NCI-H774 (cell line): ENCODE data around the gene ADGRD1.
A peak's percentile ranks its signal among the peaks of the same experiment; 100 is the strongest.
"Not testable (repeated sequence)": the region's sequence is repeated elsewhere in the genome, so short reads cannot be mapped to it uniquely, and the experiment has no call there.

ENCODE experiments used
- DNase-seq: peaks from one replicate; lab custom pipeline; 2025; lab: John Stamatoyannopoulos, UW

Gene ADGRD1

DNA sequence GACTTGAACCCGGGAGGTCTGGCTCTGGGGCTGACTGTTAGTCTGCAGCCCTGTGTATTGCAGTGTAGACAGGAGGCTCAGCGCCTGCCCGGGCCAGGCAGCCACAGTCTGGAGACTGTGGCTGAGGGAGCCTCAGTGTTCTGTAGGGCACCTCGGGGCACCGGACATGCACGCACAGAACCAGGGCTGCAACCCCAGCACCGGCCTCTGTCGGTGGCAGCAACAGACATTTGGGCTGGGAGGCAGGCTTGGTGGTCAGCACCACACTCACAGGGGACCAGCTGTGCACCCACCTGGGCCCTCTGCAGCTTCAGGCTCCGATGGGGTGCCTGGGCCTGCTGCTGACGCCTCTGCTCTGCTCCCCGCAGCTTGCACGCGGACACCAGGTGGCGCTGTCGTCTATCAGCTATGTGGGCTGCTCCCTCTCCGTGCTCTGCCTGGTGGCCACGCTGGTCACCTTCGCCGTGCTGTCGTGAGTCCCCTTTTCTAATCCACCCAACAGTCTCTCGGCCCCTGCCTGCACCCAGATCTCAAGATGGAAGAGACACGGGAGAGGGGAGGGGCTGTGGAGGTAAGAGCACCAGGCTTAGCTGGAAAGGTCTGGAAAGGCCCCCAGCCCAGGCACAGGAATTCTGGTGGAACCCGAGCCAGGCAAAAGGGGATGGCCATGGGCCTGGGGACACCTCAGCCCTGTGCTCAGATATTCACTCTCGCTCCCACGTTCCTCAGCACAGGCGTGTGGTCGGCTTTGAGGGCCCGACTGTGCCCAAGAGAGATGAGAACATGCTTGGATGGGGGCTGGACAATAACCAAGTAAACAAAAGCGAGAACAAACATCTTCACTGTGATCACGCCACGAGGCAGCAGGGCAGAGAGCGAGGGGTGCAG, 151.0 kb downstream of the ADGRD1 start:
- peak; percentile 59 for DNase-seq

DNA sequence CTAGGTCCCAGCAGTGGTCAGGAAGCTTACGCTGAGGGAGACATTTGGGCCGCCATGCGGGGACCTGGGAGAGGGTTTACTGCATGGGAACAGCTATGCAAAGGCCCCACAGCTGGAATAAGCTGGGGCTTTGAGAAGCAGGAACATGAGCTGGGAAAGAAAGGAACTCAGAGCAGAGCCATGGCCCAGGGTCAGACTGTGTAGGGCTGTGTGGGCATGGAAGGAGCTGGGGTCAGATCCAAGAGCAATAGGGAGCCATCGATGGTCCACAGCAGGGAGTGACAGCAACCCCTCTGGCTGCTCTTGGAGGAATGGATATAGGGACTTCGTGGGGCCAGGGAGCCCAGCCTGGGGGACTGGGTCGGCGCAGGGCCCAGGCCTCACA, 151.6 kb downstream of the ADGRD1 start:
- DNase-seq: no peak

DNA sequence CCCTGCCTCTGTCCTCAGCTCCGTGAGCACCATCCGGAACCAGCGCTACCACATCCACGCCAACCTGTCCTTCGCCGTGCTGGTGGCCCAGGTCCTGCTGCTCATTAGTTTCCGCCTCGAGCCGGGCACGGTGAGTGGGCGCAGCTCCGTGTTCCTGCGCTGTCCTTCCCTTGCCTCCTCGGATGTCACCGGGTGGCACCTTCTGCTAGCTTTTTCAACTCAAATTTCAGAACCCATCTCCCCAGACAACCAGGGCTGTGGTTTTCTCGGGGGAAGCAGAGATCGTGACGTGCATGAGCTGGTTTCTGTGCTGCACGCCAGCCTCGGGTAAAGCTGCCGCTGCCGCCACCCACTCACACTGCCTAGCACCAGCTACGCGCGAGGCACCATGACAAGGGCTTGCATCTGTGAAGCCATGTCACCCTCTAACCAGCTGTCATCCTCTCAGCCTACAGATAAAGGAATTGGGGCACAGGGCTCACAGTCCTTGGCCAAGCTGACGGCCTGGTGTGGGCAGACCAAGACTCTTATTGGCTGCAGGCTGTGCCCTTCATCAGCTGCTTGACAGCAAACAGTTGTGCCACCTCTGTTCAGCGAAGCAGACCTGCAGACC, 152.1 kb downstream of the ADGRD1 start:
- DNase-seq: no peak

DNA sequence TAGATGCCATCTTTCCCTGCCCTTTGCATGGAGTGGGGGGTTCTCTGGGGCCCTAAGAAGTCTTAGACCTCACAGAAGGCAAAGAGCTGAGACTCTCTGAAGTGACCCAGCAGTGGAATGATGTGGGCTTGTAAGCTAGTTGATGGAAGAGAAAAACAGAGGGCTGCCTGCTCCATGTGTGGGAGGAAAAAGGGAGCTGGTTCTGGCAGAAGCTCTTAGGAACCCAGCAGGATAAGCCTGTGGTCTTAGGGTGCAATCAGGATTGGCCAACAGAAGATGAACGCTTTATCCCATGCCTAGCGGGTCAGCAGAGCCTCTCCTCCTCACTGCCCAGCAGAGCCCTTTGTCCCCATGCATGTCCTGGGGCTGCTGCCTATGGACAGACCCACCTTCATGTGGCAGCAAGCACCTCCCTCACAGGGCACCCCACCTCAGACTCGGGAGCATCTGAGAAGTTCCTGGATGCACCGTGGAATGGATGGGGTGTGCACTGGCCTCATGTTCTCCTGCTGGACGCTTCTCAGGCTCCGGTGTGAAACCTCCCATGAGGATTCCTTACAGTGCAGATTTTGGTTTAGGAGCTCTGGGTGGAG, 152.7 kb downstream of the ADGRD1 start:
- no peak for DNase-seq

DNA sequence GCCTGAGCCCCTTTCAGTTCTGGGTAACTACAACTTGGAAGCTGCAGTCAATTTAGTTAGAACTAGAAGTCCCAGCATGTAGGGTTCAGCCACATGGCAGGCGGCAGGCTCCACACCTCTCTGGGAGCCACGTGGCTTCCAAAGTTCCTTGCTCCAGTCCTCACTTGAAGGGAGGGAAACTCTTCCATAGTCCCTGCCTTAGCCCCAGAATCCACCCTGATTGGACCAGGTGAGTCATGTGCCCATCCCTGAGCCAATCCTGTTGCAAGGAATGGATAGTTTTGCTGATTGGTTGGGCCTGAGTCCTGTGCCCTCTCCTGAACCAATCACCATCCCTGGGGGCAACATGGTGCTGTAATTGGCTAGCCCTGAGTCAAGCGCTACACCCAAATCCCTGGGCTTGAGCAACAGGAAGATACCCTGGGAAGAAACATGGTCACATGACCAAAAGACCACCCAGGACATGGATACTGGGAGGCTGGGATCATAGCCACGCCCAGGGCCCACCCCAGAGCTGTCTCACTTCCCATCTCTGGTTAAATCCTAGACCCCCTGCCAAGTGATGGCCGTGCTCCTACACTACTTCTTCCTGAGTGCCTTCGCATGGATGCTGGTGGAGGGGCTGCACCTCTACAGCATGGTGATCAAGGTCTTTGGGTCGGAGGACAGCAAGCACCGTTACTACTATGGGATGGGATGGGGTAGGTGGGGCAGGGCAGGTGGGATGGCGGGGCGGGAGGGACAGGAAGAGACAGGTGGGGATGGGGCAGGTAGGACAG, 154.7 kb downstream of the ADGRD1 start:
- no peak for DNase-seq

DNA sequence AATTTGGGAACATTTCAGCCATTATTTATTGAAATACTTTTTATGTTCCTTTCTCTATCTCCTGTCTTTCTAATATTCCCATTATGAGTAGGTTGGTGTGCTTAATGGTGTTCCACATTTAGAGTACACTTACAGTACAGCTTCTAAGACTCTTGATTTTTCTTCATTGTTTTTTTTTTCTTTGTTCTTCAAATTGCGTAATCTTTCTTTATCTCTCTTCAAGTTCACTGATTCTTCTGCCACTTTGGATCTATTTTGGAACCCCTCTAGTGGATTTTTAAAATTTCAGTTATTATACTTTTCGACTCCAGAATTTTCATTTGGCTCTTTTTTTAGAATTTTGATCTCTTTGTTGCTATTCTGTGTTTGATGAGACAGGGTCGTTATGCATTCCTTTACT, 157.7 kb downstream of the ADGRD1 start:
- no peak for DNase-seq

DNA sequence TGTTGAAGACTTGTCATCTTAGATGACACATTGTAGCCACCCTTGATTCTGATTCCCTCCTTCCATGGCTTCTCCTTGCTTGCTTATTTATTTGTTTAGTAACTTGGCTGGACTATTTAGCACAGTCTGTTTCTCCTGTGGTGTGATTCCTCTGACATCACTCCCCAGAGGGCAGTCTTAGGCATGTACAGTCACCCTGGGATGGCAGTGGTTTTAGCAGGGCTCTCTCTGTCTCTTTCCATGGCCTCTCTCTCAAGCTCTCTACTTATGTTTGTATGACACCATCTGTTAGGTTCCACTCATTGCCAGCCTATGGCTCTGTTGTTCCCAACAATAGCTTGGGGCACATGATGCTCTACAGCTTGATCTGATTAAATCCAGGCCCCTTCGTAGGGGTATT, 158.3 kb downstream of the ADGRD1 start:
- DNase-seq: no peak

DNA sequence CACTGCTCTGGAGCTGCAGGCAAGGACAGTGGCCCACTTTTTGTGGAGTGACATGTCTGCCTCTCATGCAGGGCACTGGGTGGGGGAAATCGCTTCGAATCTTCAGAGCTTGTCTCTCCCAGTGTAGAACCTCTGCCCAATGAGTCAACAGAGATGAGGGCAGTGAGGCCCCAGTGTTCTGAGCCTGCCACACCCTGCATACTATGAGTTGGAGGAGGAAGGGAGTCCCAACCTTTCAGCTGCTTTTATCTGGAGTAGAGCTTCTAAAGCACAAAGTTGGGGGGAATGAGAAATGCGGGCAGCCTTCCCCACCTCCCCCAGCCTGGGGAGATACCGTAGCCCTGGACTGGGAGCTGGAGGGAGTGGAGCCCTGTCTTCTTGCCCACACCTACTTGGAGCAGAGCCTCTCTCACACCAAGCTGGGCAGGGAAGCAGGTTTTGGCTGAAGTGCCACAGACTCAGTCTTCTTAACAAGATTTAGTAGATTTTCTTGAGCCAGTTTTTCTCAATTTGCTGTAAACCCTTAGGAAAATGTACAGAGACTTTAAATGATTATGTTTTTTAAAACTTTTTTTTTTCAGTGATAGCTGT, 159.1 kb downstream of the ADGRD1 start:
- no peak for DNase-seq

DNA sequence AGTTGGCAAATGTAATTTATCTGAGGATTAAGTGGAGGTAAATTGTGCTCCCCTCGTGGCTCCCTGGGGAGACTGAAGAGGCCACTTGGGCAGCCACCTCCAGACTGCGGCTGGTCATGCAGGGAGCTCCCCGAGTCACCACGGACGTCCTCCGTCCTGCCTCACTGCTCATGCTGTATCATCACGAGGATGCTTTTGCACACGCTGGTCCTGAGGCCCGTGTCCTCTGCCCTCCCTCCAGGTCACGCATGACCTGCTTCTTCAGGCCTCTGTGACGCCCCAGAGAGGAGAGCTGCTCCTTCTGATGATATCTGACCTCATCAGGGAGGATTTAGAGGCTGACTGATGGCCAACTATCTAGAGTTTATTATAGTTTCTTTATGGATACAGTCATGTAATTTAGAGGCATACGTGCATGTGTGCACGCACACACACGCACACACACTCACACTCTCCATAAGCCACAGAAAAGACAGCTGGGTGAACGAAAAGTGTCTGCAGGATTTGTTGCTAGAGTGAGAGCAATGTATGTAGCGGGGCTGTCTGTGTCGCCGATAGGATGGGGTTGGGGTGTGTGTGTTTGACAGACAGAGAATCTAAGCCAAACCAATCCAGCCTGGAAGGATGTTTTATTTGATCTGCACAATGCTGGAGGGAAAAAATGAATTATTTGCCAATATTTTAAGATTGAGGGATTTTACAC, 160.0 kb downstream of the ADGRD1 start:
- no peak for DNase-seq

DNA sequence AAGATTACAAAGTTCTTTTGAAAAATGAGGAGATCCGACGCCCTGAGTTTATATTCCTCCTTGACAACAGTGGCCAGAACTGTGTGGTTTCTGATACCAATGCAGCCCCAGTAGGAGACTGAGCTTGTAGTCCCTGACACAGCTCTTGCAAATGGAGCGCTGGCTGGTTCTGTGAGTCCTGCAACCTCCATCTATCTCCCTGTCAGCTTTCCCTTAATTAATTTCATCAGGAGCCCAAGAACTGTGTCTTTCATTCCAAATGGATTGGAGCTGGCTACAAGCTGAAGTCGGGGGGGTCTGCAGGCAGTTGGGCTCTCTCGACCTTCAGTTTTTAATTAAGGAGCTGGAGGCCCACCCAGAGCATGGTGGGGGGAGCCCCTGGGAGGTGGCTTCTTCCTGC, 160.6 kb downstream of the ADGRD1 start:
- DNase-seq: no peak

DNA sequence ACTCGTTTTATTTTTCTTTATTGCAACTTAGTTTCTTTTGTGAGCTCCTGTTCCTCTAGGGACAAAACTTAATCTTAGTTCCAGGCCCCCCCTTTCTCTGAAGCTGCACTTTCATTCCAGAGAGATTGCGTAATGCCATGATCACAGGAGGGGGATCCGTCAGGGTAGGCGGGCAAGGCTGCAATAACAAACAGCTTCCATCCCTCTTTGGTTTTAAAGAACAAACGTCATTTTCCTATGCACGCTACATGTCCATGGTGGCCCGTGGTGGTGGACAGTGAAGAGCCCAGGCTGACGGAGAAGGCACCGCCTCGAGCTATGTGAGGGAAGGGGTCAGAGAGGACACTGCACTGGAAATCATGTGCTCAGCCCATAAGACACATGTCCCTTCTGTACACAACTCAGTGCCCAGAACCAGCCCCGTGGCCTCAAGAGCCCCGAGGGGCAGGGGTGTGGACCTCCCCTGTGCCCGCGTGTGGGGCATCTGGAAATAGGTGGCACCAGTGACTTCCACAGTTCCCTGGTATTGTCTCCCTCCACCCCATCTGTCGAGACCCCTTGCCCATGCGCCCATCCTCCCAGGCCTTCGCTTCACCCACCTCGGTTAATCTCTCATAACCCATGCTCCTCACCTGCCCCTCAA, 161.4 kb downstream of the ADGRD1 start:
- no peak for DNase-seq

DNA sequence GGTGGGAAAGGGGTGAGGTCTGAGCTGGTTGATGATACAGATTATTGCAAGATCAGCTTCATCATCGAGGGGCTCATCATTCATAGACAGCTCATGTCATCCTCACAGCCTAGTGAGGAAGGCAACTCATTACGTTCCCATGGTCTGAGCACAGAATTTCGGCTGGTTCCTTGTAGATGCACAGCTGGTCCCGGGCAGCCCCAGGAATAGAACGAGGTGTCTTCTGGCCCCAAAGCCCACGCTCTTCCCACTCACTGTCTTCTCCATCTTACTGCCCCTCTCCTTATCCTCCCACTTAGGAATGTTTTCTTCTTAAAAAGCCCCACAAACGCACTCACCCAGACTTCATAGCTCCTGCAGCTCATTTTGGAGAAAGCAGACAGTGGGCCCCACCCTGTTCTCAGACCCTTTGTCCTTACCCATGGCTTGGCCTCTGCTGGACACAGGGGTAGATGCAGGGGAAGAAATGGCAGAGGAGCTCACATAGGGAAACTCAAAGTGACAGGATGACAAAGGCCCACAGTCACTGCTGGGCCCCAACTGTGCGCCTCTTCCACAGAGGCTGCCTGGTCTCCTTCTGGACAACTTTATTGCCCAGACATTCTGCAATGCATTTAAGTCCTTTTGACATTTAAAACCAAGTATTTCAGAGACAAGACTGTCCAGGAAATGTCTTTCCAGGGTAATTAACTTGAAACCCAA, 162.2 kb downstream of the ADGRD1 start:
- no peak for DNase-seq

DNA sequence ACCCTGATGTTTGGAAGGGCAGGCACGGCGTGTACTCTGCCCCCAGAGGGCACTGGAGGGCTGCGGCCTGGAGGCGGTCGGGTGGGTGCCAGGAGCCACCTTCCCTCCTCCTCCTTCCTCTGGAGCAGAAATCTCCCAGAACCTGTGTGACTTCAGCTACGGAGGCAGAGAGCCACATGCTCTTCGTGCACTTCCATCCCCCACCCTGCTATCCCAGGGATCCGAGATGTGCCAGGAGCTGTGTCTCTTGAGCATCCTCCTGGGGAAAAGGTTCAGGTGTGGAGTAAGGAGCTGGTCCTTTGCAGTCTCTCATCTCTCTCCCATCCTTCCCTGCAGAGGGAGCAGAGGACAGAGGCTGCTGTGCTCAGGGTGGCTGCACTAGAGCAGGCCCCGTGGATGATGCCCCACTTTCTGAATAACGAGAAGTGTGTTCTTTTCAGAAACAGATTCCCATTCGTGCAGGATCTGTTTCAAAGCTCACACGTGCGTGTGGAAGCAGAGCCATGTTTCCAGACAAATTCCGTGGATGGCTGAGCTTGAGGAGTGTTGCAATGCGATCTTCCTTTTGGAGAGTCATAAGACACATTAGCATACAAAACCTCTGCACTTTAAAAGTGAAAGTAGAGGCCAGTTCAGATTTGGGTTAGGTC, 162.9 kb downstream of the ADGRD1 start:
- DNase-seq: no peak

DNA sequence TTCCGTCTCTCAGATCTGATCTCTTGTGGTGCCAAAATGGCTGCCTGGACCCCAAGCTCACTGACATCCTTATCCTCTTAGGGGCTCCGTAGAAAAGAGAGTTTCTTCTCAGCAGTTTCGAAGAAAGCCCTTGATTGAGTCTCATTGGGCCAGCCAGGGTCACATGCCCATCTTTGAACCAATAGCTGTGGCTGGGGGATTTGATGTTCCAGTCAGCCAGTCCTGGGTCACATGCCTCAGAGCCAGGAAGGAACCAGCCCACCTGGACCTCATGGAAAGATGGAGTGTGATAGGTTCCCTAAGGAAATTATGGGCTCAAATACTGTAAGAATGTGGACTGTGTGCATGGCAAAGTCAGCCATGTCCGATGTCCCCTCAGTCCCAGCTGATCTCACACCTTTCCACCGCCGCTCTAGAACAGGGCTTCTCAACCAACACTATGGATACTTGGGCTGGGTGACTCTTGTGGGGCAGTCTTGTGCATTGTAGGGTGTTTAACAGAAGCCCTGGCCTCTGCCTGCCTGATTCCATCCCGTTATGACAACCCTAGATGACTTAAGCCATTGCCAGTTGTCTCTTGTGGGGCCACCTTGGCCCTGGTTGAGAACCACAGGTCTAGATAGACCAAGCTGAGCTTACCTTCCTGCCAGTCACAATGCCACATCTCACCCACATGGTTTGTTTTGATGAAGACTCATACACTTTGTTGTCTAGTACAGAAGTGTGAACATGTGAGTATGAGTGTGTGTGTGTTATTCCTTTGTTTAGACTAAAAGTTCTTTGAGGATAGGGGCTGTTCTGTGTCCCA, 163.9 kb downstream of the ADGRD1 start:
- no peak for DNase-seq

DNA sequence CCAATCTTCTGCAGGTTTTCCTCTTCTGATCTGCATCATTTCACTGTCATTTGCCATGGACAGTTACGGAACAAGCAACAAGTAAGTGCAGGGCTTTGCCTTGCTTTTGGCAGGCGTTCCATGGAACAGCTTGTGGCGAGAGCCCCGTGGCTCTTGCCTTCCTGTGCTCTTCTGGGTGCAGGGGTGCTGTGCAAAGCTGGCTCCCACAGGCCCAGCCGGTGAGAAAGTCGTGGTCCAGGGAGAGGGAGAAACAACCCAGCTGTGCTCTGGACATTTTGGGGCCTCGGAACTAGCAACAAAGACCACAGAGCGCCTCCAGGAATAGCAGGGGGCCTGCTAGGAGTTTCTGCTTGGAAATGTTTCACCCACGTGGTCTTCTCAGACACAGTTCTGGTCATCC, 164.7 kb downstream of the ADGRD1 start:
- DNase-seq: no peak

DNA sequence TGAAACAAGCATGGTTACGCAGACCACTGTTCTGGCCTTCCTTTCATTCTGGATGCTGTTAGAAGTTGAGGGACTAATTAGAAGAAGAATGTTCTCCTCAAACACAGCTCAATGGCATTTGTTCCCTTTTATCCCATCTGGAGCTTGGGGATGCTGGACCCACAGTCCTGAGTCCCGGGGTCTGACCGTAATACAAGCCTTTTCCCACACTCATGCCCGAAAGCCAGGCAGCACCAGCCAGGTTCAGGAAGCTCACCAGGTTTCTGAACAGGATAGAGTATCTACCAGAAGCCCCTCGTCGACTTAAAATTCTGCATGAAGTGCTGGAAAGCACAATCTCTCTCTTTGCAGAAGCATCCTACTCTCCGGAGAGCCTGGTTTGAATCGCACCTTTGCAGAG, 165.6 kb downstream of the ADGRD1 start:
- not testable (repeated sequence) for DNase-seq

DNA sequence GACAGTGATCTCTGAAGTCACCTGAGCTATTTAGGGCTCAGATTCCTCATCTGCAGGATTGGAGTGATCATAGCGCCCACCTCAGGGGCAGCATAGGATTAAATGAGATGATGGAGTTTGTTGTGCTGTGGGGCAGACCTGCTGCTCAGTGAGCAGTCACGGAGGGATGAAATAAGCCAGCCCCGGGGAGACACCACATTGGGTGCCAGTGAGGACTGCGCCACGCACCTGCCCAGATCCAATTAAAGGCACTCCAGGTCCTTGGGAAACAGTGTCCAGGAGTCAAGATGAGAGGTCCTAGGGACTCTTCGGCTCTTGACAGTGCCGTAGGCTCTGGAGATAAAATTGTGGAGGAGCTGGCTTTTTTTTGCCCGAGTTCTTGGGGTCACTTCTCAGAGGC, 166.2 kb downstream of the ADGRD1 start:
- DNase-seq: no peak

DNA sequence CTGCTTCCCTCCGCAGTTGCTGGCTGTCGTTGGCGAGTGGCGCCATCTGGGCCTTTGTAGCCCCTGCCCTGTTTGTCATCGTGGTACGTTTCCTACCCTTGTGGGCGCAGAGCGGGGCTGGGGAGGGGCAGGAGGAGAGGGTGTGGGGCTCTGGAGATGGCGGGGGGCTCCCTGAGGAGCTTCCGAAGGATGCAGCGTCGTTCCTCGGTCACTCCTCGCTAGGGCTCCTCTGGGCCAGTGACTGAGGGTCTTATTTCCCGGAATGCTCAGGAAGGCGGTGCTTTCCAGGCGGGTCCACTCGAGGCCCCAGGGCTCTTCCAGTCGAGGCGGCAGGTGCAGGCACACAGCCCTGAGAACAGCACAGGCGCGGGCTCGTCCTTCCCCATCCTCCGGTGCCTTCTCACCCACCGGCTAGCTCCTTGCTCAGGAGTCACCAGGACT, 167.1 kb downstream of the ADGRD1 start:
- no peak for DNase-seq
